SJCRH30 (cell line): ENCODE measurements around the gene AGBL1. TPM values are rescaled to one million over a fixed set of nuclear protein-coding genes. Genes with fewer than 3 reads are reported as not detected.
"Not testable (repeated sequence)": the region's sequence is repeated elsewhere in the genome, so short reads cannot be mapped to it uniquely, and the experiment has no call there.

Experiments used
- DNase-seq, 2 experiments: peaks; one replicate each; pipeline ENCODE4 v3.0.0-alpha.2; 2015 to 2020
- H3K27ac ChIP-seq: fragments of 250-450 bp; sonication (Bioruptor Pico); 2 replicates; pipeline ENCODE4 v1.5.1; 2020; ENCODE audit warnings: mild to moderate bottlenecking, moderate library complexity
- H3K27me3 ChIP-seq: fragments of 250-450 bp; sonication (Bioruptor Pico); 2 replicates; pipeline ENCODE4 v1.5.1; 2020; ENCODE audit warnings: mild to moderate bottlenecking, moderate library complexity
- H3K36me3 ChIP-seq: fragments of 250-450 bp; sonication (Bioruptor Pico); 2 replicates; pipeline ENCODE4 v1.5.1; 2020; ENCODE audit warnings: mild to moderate bottlenecking, moderate library complexity
- H3K4me1 ChIP-seq: fragments of 250-450 bp; sonication (Bioruptor Pico); 2 replicates; pipeline ENCODE4 v1.5.1; 2020; ENCODE audit warnings: mild to moderate bottlenecking, moderate library complexity
- H3K4me3 ChIP-seq: fragments of 250-450 bp; sonication (Bioruptor Pico); 2 replicates; pipeline ENCODE4 v1.5.1; 2020; ENCODE audit warnings: mild to moderate bottlenecking, moderate library complexity
- H3K9me3 ChIP-seq: fragments of 250-450 bp; sonication (Bioruptor Pico); replicated peaks from 2 replicates; pipeline ENCODE4 v1.5.1; 2020; ENCODE audit warnings: mild to moderate bottlenecking, moderate library complexity
- total RNA-seq: library from RNA; depleted of rRNA; stranded (reverse); fragments of >200 nt; shearing (Covaris generic); gene quantifications from 2 replicates; pipeline ENCODE4 v1.2.3, GENCODE V29; 2014

AGBL1 gene
- total RNA-seq, 1 experiment from 2014 or later: not detected

- H3K9me3 ChIP-seq: no peaks in the 10 kb centered on the region
- no peaks in the 10 kb centered on the region for H3K36me3 ChIP-seq
- H3K27ac ChIP-seq: no peak overlapping the region
- H3K27me3 ChIP-seq: no peaks in the 10 kb centered on the region
- H3K4me1 ChIP-seq: peaks cover 1% of the 10 kb centered on the region
- DNase-seq: no peak
- H3K4me3 ChIP-seq: no peak overlapping the region
Observed at GRCh38 chr15:86857701-86858100, 778.0 kb downstream of the AGBL1 start.

GRCh38 chr15:86863226-86863915, 783.7 kb downstream of the AGBL1 start:
- Histone ChIP-seq H3K27ac (peak overlapping the region; percentile 38), H3K4me3 (no peak overlapping the region), H3K4me1 (peaks cover 9% of the 10 kb centered on the region), H3K36me3 (no peaks in the 10 kb centered on the region), H3K9me3 (no peaks in the 10 kb centered on the region), H3K27me3 (no peaks in the 10 kb centered on the region)
- DNase-seq: peak; percentile 61 to 72

- Histone ChIP-seq H3K36me3 (no peaks in the 10 kb centered on the region), H3K27ac (no peak overlapping the region), H3K9me3 (no peaks in the 10 kb centered on the region), H3K4me3 (no peak overlapping the region), H3K4me1 (peaks cover 9% of the 10 kb centered on the region), H3K27me3 (no peaks in the 10 kb centered on the region)
- no peak for DNase-seq
Observed at GRCh38 chr15:86865920-86866319, 786.2 kb downstream of the AGBL1 start.

- H3K36me3 ChIP-seq: no peaks in the 10 kb centered on the region
Observed at GRCh38 chr15:86870846-86871245, 791.2 kb downstream of the AGBL1 start.

GRCh38 chr15:86871964-86872363, 792.3 kb downstream of the AGBL1 start:
- no peaks in the 10 kb centered on the region for H3K36me3 ChIP-seq
- H3K4me3 ChIP-seq: no peak overlapping the region

More at GRCh38 chr15:86870846-86871245, 791.2 kb downstream of the AGBL1 start:
- Histone ChIP-seq H3K9me3 (no peaks in the 10 kb centered on the region), H3K27ac (no peak overlapping the region), H3K4me3 (no peak overlapping the region), H3K4me1 (no peaks in the 10 kb centered on the region), H3K27me3 (no peaks in the 10 kb centered on the region)
- no peak for DNase-seq

GRCh38 chr15:86872782-86873181, 793.1 kb downstream of the AGBL1 start:
- H3K27me3 ChIP-seq: no peaks in the 10 kb centered on the region
- no peak for DNase-seq
- H3K36me3 ChIP-seq: no peaks in the 10 kb centered on the region
- H3K9me3 ChIP-seq: no peaks in the 10 kb centered on the region
- no peak overlapping the region for H3K27ac ChIP-seq
- no peaks in the 10 kb centered on the region for H3K4me1 ChIP-seq
- H3K4me3 ChIP-seq: no peak overlapping the region

More at GRCh38 chr15:86871964-86872363, 792.3 kb downstream of the AGBL1 start:
- Histone ChIP-seq H3K27ac (no peak overlapping the region), H3K27me3 (no peaks in the 10 kb centered on the region), H3K9me3 (no peaks in the 10 kb centered on the region), H3K4me1 (no peaks in the 10 kb centered on the region)
- no peak for DNase-seq

- Histone ChIP-seq H3K4me3 (no peak overlapping the region), H3K36me3 (no peaks in the 10 kb centered on the region), H3K4me1 (no peaks in the 10 kb centered on the region), H3K27ac (no peak overlapping the region), H3K27me3 (no peaks in the 10 kb centered on the region), H3K9me3 (no peaks in the 10 kb centered on the region)
- DNase-seq: no peak
Observed at GRCh38 chr15:86875067-86875466, 795.4 kb downstream of the AGBL1 start.

GRCh38 chr15:86876387-86876944, 796.8 kb downstream of the AGBL1 start:
- Histone ChIP-seq H3K27ac (no peak overlapping the region), H3K27me3 (no peaks in the 10 kb centered on the region), H3K9me3 (no peaks in the 10 kb centered on the region), H3K36me3 (no peaks in the 10 kb centered on the region), H3K4me3 (no peak overlapping the region), H3K4me1 (no peaks in the 10 kb centered on the region)
- DNase-seq: no peak

GRCh38 chr15:86877171-86877631, 797.5 kb downstream of the AGBL1 start:
- DNase-seq: no peak
- no peak overlapping the region for H3K4me3 ChIP-seq
- H3K4me1 ChIP-seq: no peaks in the 10 kb centered on the region
- H3K27ac ChIP-seq: no peak overlapping the region
- H3K9me3 ChIP-seq: no peaks in the 10 kb centered on the region
- no peaks in the 10 kb centered on the region for H3K27me3 ChIP-seq
- no peaks in the 10 kb centered on the region for H3K36me3 ChIP-seq

GRCh38 chr15:86878844-86879243, 799.2 kb downstream of the AGBL1 start:
- not testable (repeated sequence) for DNase-seq, H3K36me3 ChIP-seq, H3K27me3 ChIP-seq, H3K27ac ChIP-seq, H3K4me1 ChIP-seq, H3K4me3 ChIP-seq, H3K9me3 ChIP-seq

GRCh38 chr15:86879250-86880229, 799.9 kb downstream of the AGBL1 start:
- Histone ChIP-seq H3K36me3 (no peaks in the 10 kb centered on the region), H3K9me3 (no peaks in the 10 kb centered on the region), H3K4me3 (no peak overlapping the region), H3K4me1 (no peaks in the 10 kb centered on the region), H3K27ac (no peak overlapping the region), H3K27me3 (0 out of 2 replicates have a peak, but pooled peaks cover 3% of the 10 kb centered on the region)
- DNase-seq: no peak

GRCh38 chr15:86885616-86886015, 805.9 kb downstream of the AGBL1 start:
- no peak overlapping the region for H3K27ac ChIP-seq
- H3K4me1 ChIP-seq: no peaks in the 10 kb centered on the region
- no peaks in the 10 kb centered on the region for H3K9me3 ChIP-seq
- H3K4me3 ChIP-seq: no peak overlapping the region
- no peaks in the 10 kb centered on the region for H3K36me3 ChIP-seq
- DNase-seq: no peak
- H3K27me3 ChIP-seq: 0 out of 2 replicates have a peak, but pooled peaks cover 3% of the 10 kb centered on the region

GRCh38 chr15:86892774-86893449, 813.2 kb downstream of the AGBL1 start:
- H3K4me3 ChIP-seq: no peak overlapping the region
- no peaks in the 10 kb centered on the region for H3K27me3 ChIP-seq
- no peaks in the 10 kb centered on the region for H3K4me1 ChIP-seq
- DNase-seq: peak; percentile 15 to 27
- no peaks in the 10 kb centered on the region for H3K9me3 ChIP-seq
- no peaks in the 10 kb centered on the region for H3K36me3 ChIP-seq
- H3K27ac ChIP-seq: no peak overlapping the region

GRCh38 chr15:86894269-86894668, 814.6 kb downstream of the AGBL1 start:
- Histone ChIP-seq H3K27ac (no peak overlapping the region), H3K4me3 (no peak overlapping the region), H3K4me1 (no peaks in the 10 kb centered on the region), H3K36me3 (no peaks in the 10 kb centered on the region), H3K27me3 (no peaks in the 10 kb centered on the region), H3K9me3 (no peaks in the 10 kb centered on the region)
- DNase-seq: no peak
